ENCODE results near the gene TTC7B. TPM values are rescaled to one million over a fixed set of nuclear protein-coding genes. Genes with fewer than 3 reads are reported as not detected.

Gene TTC7B
- total and polyA plus RNA-seq, 10 of the 15 experiments (the other 5 are each of a cell fraction or from before 2014, with no cell fraction given), result under 0.01 to 1.1 (median 0.26) TPM; not detected in 2

GRCh38 chr14:90659156-90659555 is 157.1 kb downstream of the TTC7B start:
- in situ Hi-C loops (cut with MboI), result no loop called here
- FAIRE-seq, result no peak
- TF ChIP-seq MYC (IDR thresholded peaks at IDR 0.05; ENCODE audit: insufficient read depth, insufficient read length, insufficient replicate concordance, low read length, severe bottlenecking) (no peak), EGR1 (IDR thresholded peaks at IDR 0.05; ENCODE audit: borderline replicate concordance in 1 of 2, low read depth in 2 of 2, low read length in 2 of 2) (no peak), ZSCAN29 (IDR thresholded peaks at IDR 0.05) (no peak), EED (IDR thresholded peaks at IDR 0.05; ENCODE audit: low read depth) (no peak), WRNIP1 (IDR thresholded peaks at IDR 0.05; ENCODE audit: borderline replicate concordance, low read depth, low read length) (no peak)
- H4K20me1 ChIP-seq (ENCODE audit: control insufficient read depth, insufficient read depth), result no peaks in the 10 kb centered on the region; the same call in 1 of the 2 replicates
- no peak overlapping the region for H3K4me2 ChIP-seq (ENCODE audit: control insufficient read depth, insufficient read depth)
- H3K4me3 ChIP-seq, result no peak overlapping the region
- ChIA-PET CTCF (interaction anchor here (1.4 kb wide), 1 partner anchor 38 kb away, joined by 4 read pairs; no protein-coding TSS in a partner anchor), SMC1A (ENCODE audit: uncharacterized antibody, unreplicated experiment) (no interaction called here), POLR2A (no interaction called here), RAD21 (ENCODE audit: unreplicated experiment) (no interaction called here)
- BruUV-seq (replicated peaks), result no TSS peak
- H3K9ac ChIP-seq (ENCODE audit: control insufficient read depth, insufficient read depth, low read length), result no peak overlapping the region
- no peaks in the 10 kb centered on the region for H3K36me3 ChIP-seq (ENCODE audit: control insufficient read depth in 2 of 2, insufficient read depth in 2 of 2, low read length in 1 of 2)
- H3K4me1 ChIP-seq (ENCODE audit: control insufficient read depth, insufficient read depth, low read length), result no peaks in the 10 kb centered on the region
- no peak for ATAC-seq
- no peak for DNase-seq (ENCODE audit: low read depth, low spot score)
- 0% methylated on average over 2 of the region's 2 CpGs for WGBS (ENCODE audit: insufficient coverage, insufficient replicate concordance, low lambda C conversion rate, missing lambda C conversion rate)
- H3K27ac ChIP-seq (ENCODE audit: control insufficient read depth, insufficient read depth), result no peak overlapping the region
- H3K9me3 ChIP-seq (replicated peaks; ENCODE audit: control insufficient read depth, insufficient read depth, low read length), result no peaks in the 10 kb centered on the region
- intact Hi-C loops (cut with micrococcal nuclease; ENCODE audit: unreplicated experiment), result no loop called here
- no peak overlapping the region for H2AFZ ChIP-seq (ENCODE audit: control insufficient read depth, low read depth, low read length)
- H3K79me2 ChIP-seq (ENCODE audit: control insufficient read depth, insufficient read depth, low read length), result no peaks in the 10 kb centered on the region
- H3K27me3 ChIP-seq (replicated peaks in 1 of 2; ENCODE audit: control insufficient read depth in 2 of 2, insufficient read depth in 2 of 2, low read length in 1 of 2), result no peaks in the 10 kb centered on the region; a peak in 1 of 4 replicates

GRCh38 chr14:90658541-90658967 is 157.7 kb downstream of the TTC7B start:
- intact Hi-C loops (cut with micrococcal nuclease; ENCODE audit: unreplicated experiment), result no loop called here
- no peak for FAIRE-seq
- ChIA-PET SMC1A (ENCODE audit: uncharacterized antibody, unreplicated experiment) (no interaction called here), CTCF (interaction anchor here (1.4 kb wide), 1 partner anchor 39 kb away, joined by 4 read pairs; no protein-coding TSS in a partner anchor), POLR2A (no interaction called here), RAD21 (ENCODE audit: unreplicated experiment) (no interaction called here)
- Histone ChIP-seq H3K9ac (ENCODE audit: control insufficient read depth, insufficient read depth, low read length) (no peak overlapping the region), H3K4me1 (ENCODE audit: control insufficient read depth, insufficient read depth, low read length) (no peaks in the 10 kb centered on the region), H2AFZ (ENCODE audit: control insufficient read depth, low read depth, low read length) (no peak overlapping the region), H3K4me3 (no peak overlapping the region), H3K79me2 (ENCODE audit: control insufficient read depth, insufficient read depth, low read length) (no peaks in the 10 kb centered on the region), H3K36me3 (ENCODE audit: control insufficient read depth in 2 of 2, insufficient read depth in 2 of 2, low read length in 1 of 2) (no peaks in the 10 kb centered on the region), H3K27ac (ENCODE audit: control insufficient read depth, insufficient read depth) (no peak overlapping the region), H3K4me2 (ENCODE audit: control insufficient read depth, insufficient read depth) (no peak overlapping the region), H3K9me3 (replicated peaks; ENCODE audit: control insufficient read depth, insufficient read depth, low read length) (no peaks in the 10 kb centered on the region), H3K27me3 (replicated peaks in 1 of 2; ENCODE audit: control insufficient read depth in 2 of 2, insufficient read depth in 2 of 2, low read length in 1 of 2) (no peaks in the 10 kb centered on the region; a peak in 1 of 4 replicates), H4K20me1 (ENCODE audit: control insufficient read depth, insufficient read depth) (no peaks in the 10 kb centered on the region; the same call in 1 of the 2 replicates)
- BruUV-seq (replicated peaks), result no TSS peak
- TF ChIP-seq STAT1 (conservative IDR thresholded peaks at IDR 0.05) (no peak), EED (IDR thresholded peaks at IDR 0.05; ENCODE audit: low read depth) (peak; percentile 31; the same call in 1 of the 2 replicates), FOXK2 (IDR thresholded peaks at IDR 0.05) (no peak), RUNX3 (IDR thresholded peaks at IDR 0.05; ENCODE audit: low read length) (peak; percentile 62), IRF3 (IDR thresholded peaks at IDR 0.05) (no peak), HDGF (IDR thresholded peaks at IDR 0.05) (no peak), HDAC2 (IDR thresholded peaks at IDR 0.05) (no peak), GABPA (IDR thresholded peaks at IDR 0.05; ENCODE audit: low read depth) (no peak), CBX5 (IDR thresholded peaks at IDR 0.05; ENCODE audit: low read depth) (no peak), IKZF1 (conservative IDR thresholded peaks at IDR 0.05) (0 out of 2 replicates have a peak, but pooled peaks have one; percentile 25)
- WGBS (ENCODE audit: insufficient coverage, insufficient replicate concordance, low lambda C conversion rate, missing lambda C conversion rate), result 7% methylated on average over 8 of the region's 8 CpGs
- peak; percentile 63 for ATAC-seq
- no peak for DNase-seq (ENCODE audit: low read depth, low spot score)
- in situ Hi-C loops (cut with MboI), result no loop called here
